Peyer's patch (tissue), 4 donors: ENCODE measurements around the gene THADA.

Source experiments
- POLR2A ChIP-seq, 2 donors: fragments of 450-650 bp; IDR thresholded peaks; one replicate each; pipeline ENCODE4 v1.5.1; 2017; ENCODE audit warnings: antibody characterized with exemption in 2 of 2, mild to moderate bottlenecking in 2 of 2, moderate library complexity in 2 of 2
- TF ChIP-seq, protein P1 (sequence below), 6 experiments: fragments of 450-650 bp in 4 of 6; fragments of 200-600 bp in 2 of 6; sonication (generic) in 1 of 6; IDR thresholded peaks; one replicate each; pipeline ENCODE4 v1.5.1; 2017 to 2019; ENCODE audit warnings: antibody characterized with exemption in 6 of 6, mild to moderate bottlenecking in 3 of 6, moderate library complexity in 1 of 6

DNA sequence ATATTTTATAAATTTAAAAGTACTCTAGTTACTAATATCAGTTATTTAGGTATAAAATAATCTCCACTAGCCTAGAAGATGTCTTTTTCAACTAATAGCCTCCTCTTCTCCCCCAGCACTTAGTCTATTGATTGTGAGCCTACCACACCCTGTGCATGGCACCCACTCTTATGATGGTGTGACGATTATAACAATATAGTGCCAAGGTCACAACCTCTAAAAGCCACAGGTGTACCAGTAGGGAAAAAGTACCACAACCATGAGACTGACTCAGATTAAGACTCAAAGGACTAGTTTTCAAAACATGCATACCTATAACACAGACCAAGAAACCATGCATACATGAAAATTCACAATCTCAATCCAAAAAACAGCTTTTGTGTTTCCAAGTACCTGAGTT lies 27.6 kb downstream of the THADA start:
- TF ChIP-seq, protein P1, sequence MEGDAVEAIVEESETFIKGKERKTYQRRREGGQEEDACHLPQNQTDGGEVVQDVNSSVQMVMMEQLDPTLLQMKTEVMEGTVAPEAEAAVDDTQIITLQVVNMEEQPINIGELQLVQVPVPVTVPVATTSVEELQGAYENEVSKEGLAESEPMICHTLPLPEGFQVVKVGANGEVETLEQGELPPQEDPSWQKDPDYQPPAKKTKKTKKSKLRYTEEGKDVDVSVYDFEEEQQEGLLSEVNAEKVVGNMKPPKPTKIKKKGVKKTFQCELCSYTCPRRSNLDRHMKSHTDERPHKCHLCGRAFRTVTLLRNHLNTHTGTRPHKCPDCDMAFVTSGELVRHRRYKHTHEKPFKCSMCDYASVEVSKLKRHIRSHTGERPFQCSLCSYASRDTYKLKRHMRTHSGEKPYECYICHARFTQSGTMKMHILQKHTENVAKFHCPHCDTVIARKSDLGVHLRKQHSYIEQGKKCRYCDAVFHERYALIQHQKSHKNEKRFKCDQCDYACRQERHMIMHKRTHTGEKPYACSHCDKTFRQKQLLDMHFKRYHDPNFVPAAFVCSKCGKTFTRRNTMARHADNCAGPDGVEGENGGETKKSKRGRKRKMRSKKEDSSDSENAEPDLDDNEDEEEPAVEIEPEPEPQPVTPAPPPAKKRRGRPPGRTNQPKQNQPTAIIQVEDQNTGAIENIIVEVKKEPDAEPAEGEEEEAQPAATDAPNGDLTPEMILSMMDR (IDR thresholded peaks at IDR 0.05) = no peak
- no peak for TF ChIP-seq POLR2A (IDR thresholded peaks at IDR 0.05)
